T-helper 2 cell (primary cell): ENCODE results near the gene HACE1.
"Not testable (repeated sequence)": the region's sequence is repeated elsewhere in the genome, so short reads cannot be mapped to it uniquely, and the experiment has no call there.

Experiments used
- DNase-seq, 5 experiments: peaks; one replicate each; pipeline versions ENCODE4 v3.0.0 to v3.0.0-alpha.2; 2012 to 2022

The HACE1 gene

DNA sequence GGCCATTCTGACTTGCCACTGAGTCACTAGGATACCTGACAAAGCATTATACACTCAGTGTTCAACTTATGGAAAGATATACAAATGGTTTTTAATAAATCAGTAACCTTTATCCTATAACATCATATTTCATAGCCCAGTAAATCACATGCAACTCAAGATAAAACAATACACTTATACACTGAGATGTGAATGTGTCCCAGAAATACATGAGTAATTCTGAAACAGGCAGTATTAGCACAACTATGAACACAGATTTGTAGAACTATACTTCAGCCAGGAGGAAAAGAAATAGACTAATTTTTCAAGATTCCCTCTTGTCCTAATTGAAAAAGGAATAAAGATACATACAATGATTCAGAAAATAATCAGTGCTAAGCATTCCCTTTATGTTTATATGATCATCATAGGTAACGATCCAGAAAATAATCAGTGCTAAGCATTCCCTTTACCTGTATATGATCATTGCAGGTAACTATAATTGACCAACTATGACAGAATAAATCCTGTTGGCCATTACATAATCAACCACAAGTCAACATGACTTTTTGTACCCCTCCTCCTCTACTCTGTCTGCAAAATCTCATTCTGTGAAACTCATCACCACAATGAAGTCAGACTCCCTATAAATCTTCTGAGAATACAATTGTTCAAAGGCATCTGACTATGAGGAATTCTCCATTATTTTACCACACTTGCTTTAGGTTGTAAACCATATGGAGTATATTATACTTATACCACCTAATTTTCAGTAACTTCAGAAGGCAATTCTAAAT, 30.3 kb downstream of the HACE1 start:
- DNase-seq = no peak

GRCh38 chr6:104828478-104828877, 31.2 kb downstream of the HACE1 start:
- DNase-seq = peak in 1 of 5 experiments; percentile 32

- not testable (repeated sequence) for DNase-seq
Observed at GRCh38 chr6:104820820-104821219, 38.9 kb downstream of the HACE1 start.

GRCh38 chr6:104816125-104816524, 43.6 kb downstream of the HACE1 start:
- DNase-seq = no peak

DNA sequence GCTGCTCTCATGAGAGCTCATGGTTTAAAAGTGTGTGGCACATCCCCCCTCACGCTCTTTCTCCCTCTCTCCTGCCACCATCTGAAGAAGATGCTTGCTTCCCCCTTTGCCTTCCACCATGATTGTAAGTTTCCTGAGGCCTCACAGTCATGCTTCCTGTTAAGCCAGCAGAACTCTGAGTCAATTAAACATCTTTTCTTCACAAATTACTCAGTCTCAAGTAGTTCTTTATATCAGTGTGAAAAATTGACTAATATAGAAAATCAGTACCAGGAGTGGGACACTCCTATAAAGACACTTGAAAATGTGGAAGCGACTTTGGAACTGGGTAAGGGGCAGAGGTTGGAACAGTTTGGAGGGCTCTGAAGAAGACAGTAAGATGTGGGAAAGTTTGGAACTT, 45.0 kb downstream of the HACE1 start:
- DNase-seq = no peak

DNA sequence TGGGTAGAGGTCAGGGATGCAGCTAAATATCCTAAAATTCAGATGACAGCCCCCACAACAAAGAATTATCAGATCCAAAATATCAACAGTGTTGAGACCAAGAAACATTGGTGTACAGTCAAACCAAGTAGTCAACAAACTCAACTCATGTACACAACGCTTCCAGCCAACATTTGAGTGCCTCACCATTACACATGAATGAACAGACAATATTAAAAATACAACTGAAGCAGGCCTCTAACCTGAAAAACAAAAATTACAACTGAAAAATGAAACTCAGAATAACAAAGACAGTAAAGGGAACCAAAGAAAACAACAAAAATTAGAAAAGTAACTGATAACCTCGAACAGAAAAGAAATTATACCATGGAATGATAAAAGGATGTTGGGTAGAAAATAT, 46.2 kb downstream of the HACE1 start:
- no peak for DNase-seq

GRCh38 chr6:104809116-104809515, 50.6 kb downstream of the HACE1 start:
- DNase-seq = no peak

DNA sequence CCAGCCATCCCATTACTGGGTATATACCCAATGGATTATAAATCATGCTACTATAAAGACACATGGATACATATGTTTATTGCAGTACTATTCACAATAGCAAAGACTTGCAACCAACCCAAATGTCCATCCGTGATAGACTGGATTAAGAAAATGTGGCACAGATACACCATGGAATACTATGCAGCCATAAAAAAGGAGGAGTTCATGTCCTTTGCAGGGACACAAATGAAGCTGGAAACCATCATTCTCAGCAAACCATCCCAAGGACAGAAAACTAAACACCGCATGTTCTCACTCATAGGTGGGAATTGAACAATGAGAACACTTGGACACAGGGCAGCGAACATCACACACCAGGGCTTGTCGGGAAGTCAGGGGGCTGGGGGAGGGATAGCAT, 54.4 kb downstream of the HACE1 start:
- DNase-seq = not testable (repeated sequence)

GRCh38 chr6:104799134-104799657, 60.5 kb downstream of the HACE1 start:
- DNase-seq = no peak

GRCh38 chr6:104796031-104796785, 63.5 kb downstream of the HACE1 start:
- DNase-seq = no peak

GRCh38 chr6:104795363-104795762, 64.4 kb downstream of the HACE1 start:
- no peak for DNase-seq

GRCh38 chr6:104789770-104790190, 69.9 kb downstream of the HACE1 start:
- peak in 2 of 5 experiments; percentile 23 to 82 for DNase-seq

DNA sequence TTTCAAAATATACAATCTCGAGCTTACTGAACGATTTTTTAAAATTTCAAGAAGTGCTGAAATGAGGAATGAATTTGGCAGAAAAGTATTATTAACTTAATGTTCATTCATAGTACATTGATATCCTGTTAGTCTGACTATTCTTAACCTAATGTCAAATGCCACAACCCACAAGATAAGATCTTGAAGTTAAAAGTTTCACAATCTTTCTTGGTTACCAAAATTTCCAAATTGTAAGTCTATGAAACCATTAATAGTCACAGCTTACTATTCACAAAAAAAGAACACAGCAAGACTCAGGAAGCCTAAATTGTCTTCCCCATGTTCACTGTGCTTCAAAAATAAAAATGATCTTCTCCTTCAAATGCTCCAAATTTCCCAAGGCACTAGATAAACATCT, 71.3 kb downstream of the HACE1 start:
- peak in 2 of 5 experiments; percentile 2 to 77 for DNase-seq

GRCh38 chr6:104787305-104787704, 72.4 kb downstream of the HACE1 start:
- peak in 1 of 5 experiments; percentile 19 for DNase-seq

DNA sequence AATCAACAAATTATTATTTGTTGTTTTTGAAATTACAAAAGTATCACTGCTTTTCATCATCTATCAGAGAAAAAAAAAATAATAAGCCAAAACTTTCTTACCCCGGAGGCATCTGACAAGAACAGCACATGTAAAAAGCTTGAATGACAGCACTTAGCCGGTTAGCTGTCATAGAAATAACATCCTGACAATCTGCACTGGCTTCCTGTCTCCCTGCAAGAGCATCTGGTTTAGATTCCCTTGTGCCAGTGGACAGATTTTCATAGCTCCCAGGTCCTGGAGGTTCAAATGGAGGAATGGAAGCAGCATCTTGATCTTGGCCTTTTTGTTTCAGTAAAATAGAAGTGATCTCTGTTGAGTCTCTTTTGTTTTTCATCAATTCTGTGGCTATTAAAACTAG, 74.8 kb downstream of the HACE1 start:
- no peak for DNase-seq

GRCh38 chr6:104771258-104771832, 88.4 kb downstream of the HACE1 start:
- DNase-seq = peak in 2 of 5 experiments; percentile 19 to 27

DNA sequence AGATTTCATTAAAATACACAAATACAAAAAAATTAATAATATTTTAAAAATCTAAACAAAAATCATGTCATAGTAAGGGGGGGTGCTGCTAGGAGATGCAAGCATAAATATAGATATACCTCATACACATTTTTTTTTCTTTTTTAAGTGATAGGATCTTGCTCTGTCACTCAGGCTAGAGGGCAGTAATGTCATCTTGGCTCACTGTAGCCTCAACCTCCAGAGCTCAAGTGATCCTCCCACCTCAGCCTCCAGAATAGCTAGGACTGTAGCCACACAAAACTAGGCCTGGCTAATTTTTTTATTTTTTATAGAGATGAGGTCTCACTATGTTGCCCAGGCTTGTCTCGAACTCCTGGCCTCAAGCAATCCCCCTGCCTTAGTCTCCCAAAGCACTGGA, 90.8 kb downstream of the HACE1 start:
- no peak for DNase-seq

GRCh38 chr6:104766595-104766994, 93.1 kb downstream of the HACE1 start:
- DNase-seq = no peak

GRCh38 chr6:104754788-104755409, 104.8 kb downstream of the HACE1 start:
- peak in 1 of 5 experiments; percentile 8 for DNase-seq

DNA sequence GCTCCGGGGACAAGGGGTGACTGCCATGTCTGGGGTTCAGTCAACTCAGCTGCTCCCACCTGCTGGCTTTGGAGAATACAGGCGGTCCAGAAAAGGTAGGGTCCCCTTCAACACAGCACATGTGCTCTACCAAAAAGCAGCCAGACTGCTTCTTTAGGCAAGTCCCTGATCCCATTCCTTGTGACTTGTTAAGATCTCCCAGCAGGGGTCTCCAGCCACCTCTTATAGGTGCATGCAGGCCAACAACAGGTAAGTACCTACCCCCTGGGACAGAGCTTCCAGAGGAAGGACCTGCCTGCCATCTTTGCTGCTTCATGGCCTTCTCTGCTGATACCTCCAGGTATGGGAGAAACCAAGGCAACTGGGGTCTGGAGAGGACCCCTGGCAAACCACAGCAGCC, 106.5 kb downstream of the HACE1 start:
- DNase-seq = no peak

GRCh38 chr6:104750449-104750848, 109.3 kb downstream of the HACE1 start:
- DNase-seq = no peak

DNA sequence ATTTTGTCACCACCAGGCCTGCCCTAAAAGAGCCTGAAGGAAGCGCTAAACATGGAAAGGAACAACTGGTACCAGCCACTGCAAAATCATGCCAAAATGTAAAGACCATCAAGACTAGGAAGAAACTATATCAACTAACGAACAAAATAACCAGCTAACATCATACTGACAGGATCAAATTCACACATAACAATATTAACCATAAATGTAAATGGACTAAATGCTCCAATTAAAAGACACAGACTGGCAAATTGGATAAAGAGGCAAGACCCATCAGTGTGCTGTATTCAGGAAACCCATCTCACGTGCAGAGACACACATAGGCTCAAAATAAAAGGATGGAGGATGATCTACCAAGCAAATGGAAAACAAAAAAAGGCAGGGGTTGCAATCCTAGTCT, 120.6 kb downstream of the HACE1 start:
- DNase-seq = not testable (repeated sequence)

DNA sequence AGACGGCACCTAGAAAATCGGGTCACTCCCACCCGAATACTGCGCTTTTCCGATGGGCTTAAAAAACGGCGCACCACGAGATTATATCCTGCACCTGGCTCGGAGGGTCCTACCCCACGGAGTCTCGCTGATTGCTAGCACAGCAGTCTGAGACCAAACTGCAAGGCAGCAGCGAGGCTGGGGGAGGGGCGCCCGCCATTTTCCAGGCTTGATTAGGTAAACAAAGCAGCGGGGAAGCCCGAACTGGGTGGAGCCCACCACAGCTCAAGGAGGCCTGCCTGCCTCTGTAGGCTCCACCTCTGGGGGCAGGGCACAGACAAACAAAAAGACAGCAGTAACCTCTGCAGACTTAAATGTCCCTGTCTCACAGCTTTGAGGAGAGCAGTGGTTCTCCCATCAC, 122.2 kb downstream of the HACE1 start:
- not testable (repeated sequence) for DNase-seq
